H1 (cell line): ENCODE results near the gene CENPX.

Source experiments
- ATF3 ChIP-seq: IDR thresholded peaks from 2 replicates; pipeline ENCODE4 v1.6.1; 2011; ENCODE audit warnings: low read depth, mild to moderate bottlenecking, low read length; ENCODE audit not compliant: insufficient read depth
- CBX5 ChIP-seq: fragments of 300-800, 300-1000 bp; sonication (generic); IDR thresholded peaks from 2 replicates; pipeline ENCODE4 v1.7.1; 2016; ENCODE audit warnings: antibody characterized with exemption, low read length, low read depth
- CREB1 ChIP-seq: IDR thresholded peaks from 2 replicates; pipeline ENCODE4 v1.6.1; 2012; ENCODE audit warnings: inconsistent platforms
- CTCF ChIP-seq, 3 experiments: IDR thresholded peaks; 1 replicate in 2 of 3; 2 replicates in 1 of 3; pipeline versions ENCODE4 v1.5.1 to v1.6.1; 2011; ENCODE audit warnings: low read length in 3 of 3, mild to moderate bottlenecking in 3 of 3, inconsistent platforms in 2 of 3, low read depth in 1 of 3, moderate library complexity in 1 of 3; ENCODE audit not compliant: insufficient read depth in 1 of 3; ENCODE audit errors: control extremely low read depth in 1 of 3
- EZH2 ChIP-seq: fragments of 200-600 bp; sonication (generic); IDR thresholded peaks from 2 replicates; pipeline ENCODE4 v1.7.1; 2012; ENCODE audit warnings: low read depth, mild to moderate bottlenecking, moderate library complexity, low read length, inconsistent platforms; ENCODE audit not compliant: severe bottlenecking
- FOSL1 ChIP-seq: IDR thresholded peaks from 2 replicates; pipeline ENCODE4 v1.6.1; 2011; ENCODE audit warnings: mild to moderate bottlenecking, low read depth, low read length, moderate library complexity; ENCODE audit not compliant: insufficient read depth
- JUND ChIP-seq: IDR thresholded peaks from 2 replicates; pipeline ENCODE4 v1.6.1; 2011; ENCODE audit warnings: mild to moderate bottlenecking, improper control_type of control experiment, low read length
- POLR2A ChIP-seq, 2 experiments: IDR thresholded peaks; 1 replicate in 1 of 2; 2 replicates in 1 of 2; pipeline ENCODE4 v1.6.1; 2011; ENCODE audit warnings: low read depth in 2 of 2, low read length in 2 of 2, mild to moderate bottlenecking in 2 of 2; ENCODE audit errors: control extremely low read depth in 1 of 2
- POLR2AphosphoS5 ChIP-seq: IDR thresholded peaks from 2 replicates; pipeline ENCODE4 v1.6.1; 2011; ENCODE audit warnings: low read depth, low read length
- RNF2 ChIP-seq: fragments of 200-900, 300-1000 bp; sonication (generic); IDR thresholded peaks from 2 replicates; pipeline ENCODE4 v1.7.1; 2016; ENCODE audit warnings: borderline replicate concordance, low read depth, mild to moderate bottlenecking, antibody characterized with exemption, low read length; ENCODE audit not compliant: poor library complexity, severe bottlenecking; ENCODE audit errors: missing control alignments
- TAF1 ChIP-seq: IDR thresholded peaks from 2 replicates; pipeline ENCODE4 v1.6.1; 2011; ENCODE audit warnings: mild to moderate bottlenecking, low read depth, low read length

- TF ChIP-seq EZH2 (no peak), JUND (no peak), CTCF (IDR thresholded peaks at IDR 0.05; ENCODE audit: control extremely low read depth in 1 of 3, insufficient read depth in 1 of 3, low read depth in 1 of 3, low read length in 3 of 3) (no peak), ATF3 (no peak), FOSL1 (no peak), POLR2A (IDR thresholded peaks at IDR 0.05; ENCODE audit: control extremely low read depth in 1 of 2, low read depth in 2 of 2, low read length in 2 of 2) (no peak), CREB1 (no peak), RNF2 (no peak), CBX5 (no peak), TAF1 (no peak), POLR2AphosphoS5 (no peak)
These were observed 5.6 kb upstream of the CENPX start for GRCh38 chr17:82028246-82028645.
